Lung (tissue), 12 donors: Measurements from ENCODE around the gene GLCE. TPM values are rescaled to one million over a fixed set of nuclear protein-coding genes. Genes with fewer than 3 reads are reported as not detected.
"Not testable (repeated sequence)": the region's sequence is repeated elsewhere in the genome, so short reads cannot be mapped to it uniquely, and the experiment has no call there.

Experiments
- ATAC-seq: fragments of 200-7000 bp; cut with Tn5 transposase; one replicate; pipeline ENCODE4 v1.9.1; 2020; ENCODE audit warnings: moderate number of reproducible peaks; ENCODE audit not compliant: insufficient read depth, low FRiP score
- DNase-seq, 3 donors: peaks; one replicate each; pipeline ENCODE4 v3.0.0-alpha.2; 2013 to 2017
- H3K27ac ChIP-seq, 2 donors: one replicate each; pipeline ENCODE4 v1.5.1; 2013; ENCODE audit warnings: mild to moderate bottlenecking in 2 of 2, moderate library complexity in 2 of 2, control low read depth in 1 of 2, inconsistent platforms in 1 of 2, low read depth in 1 of 2, low read length in 1 of 2
- H3K27me3 ChIP-seq, 3 donors: one replicate each; pipeline ENCODE4 v1.5.1; 2013; ENCODE audit warnings: low read length in 2 of 3; ENCODE audit not compliant: control insufficient read depth in 3 of 3, insufficient read depth in 3 of 3
- H3K36me3 ChIP-seq, 4 donors: one replicate each; pipeline ENCODE4 v1.5.1; 2013; ENCODE audit warnings: low read length in 4 of 4, mild to moderate bottlenecking in 1 of 4, moderate library complexity in 1 of 4; ENCODE audit not compliant: control insufficient read depth in 4 of 4, insufficient read depth in 4 of 4
- H3K4me1 ChIP-seq, 5 donors: one replicate each; pipeline ENCODE4 v1.5.1; 2013; ENCODE audit warnings: low read length in 5 of 5, mild to moderate bottlenecking in 2 of 5, moderate library complexity in 1 of 5; ENCODE audit not compliant: control insufficient read depth in 5 of 5, insufficient read depth in 5 of 5
- H3K4me3 ChIP-seq: one replicate; pipeline ENCODE4 v1.5.1; 2013; ENCODE audit warnings: mild to moderate bottlenecking, control low read depth, moderate library complexity
- H3K9ac ChIP-seq, 2 donors: one replicate each; pipeline ENCODE4 v1.5.1; 2013; ENCODE audit warnings: low read length in 2 of 2, control low read depth in 1 of 2; ENCODE audit not compliant: insufficient read depth in 1 of 2
- H3K9me3 ChIP-seq, 4 donors: one replicate each; pipeline ENCODE4 v1.5.1; 2013; ENCODE audit warnings: low read length in 3 of 4, mild to moderate bottlenecking in 1 of 4, moderate library complexity in 1 of 4; ENCODE audit not compliant: control insufficient read depth in 4 of 4, insufficient read depth in 3 of 4
- CTCF ChIP-seq: IDR thresholded peaks from 2 replicates; pipeline ENCODE4 v1.5.1; 2012; ENCODE audit warnings: mild to moderate bottlenecking; ENCODE audit errors: control extremely low read depth, extremely low read depth
- WGBS, 2 donors: extraction: QIAGEN DNeasy Blood & Tissue Kit; methylation state at CpG; one replicate each; pipeline ENCODE4 v1.1.7; 2013; 5-methylcytosine and 5-hydroxymethylcytosine counted together
- polyA plus RNA-seq, 2 donors: library from polyadenylated mRNA; stranded (reverse); fragments of 200-250 nt; gene quantifications; one replicate each; pipeline ENCODE4 v1.2.1, GENCODE V29; 2013
- total RNA-seq, 2 donors: library from RNA; depleted of rRNA in 1 of 2; stranded (reverse); fragments of >200 nt in 1 of 2; gene quantifications; one replicate each; pipeline ENCODE4 v1.2.1, GENCODE V29; 2014 to 2021
- donor health status: control.
- donor health status: control.
- donor health status: Bipolar disorder and iron deficiency.
- donor health status: healthy.
- donor health status: DM: yes; HTN: yes; CAD: no.

Gene GLCE
- total and polyA plus RNA-seq, 4 donors: 13.5 to 76.7 (median 17.9) TPM

GRCh38 chr15:69290346-69291164, 130.1 kb downstream of the GLCE start:
- peaks cover 0 to 29% (median 13%) of the 10 kb centered on the region in 5 donors for H3K4me1 ChIP-seq
- 48 to 75% methylated on average over 7 of the region's 7 CpGs for WGBS, 2 donors
- H3K36me3 ChIP-seq: no peaks in the 10 kb centered on the region
- H3K9me3 ChIP-seq: no peaks in the 10 kb centered on the region
- ATAC-seq (peak; percentile 32), DNase-seq (peak in 1 of 3 donors; percentile 24)
- H3K9ac ChIP-seq: no peak overlapping the region
- no peak overlapping the region for H3K4me3 ChIP-seq
- H3K27ac ChIP-seq: peak overlapping the region in 1 of 2 donors; percentile 75
- TF ChIP-seq CTCF: no peak
- no peaks in the 10 kb centered on the region for H3K27me3 ChIP-seq

DNA sequence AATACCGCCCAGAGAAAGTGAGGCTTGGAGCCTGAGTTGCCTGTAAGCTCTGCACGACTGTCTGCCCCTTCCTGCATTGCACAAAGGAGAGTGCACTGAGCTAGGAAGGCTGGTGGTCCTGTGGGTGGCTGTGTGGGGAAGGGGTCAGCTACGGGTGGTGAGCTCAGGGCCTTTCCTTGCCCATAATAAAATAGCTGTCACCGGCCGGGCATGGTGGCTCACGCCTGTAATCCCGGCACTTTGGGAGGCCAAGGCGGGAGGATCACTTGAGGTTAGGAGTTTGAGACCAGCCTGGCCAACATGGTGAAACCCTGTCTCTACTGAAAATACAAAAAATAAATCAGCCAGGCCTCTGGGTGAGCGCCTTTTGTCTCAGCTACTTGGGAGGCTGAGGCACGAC, 131.2 kb downstream of the GLCE start:
- not testable (repeated sequence) for H3K27me3 ChIP-seq, DNase-seq, H3K36me3 ChIP-seq, H3K9me3 ChIP-seq, ATAC-seq, H3K4me3 ChIP-seq, H3K9ac ChIP-seq
- WGBS, 2 donors: 93 to 94% methylated on average over 10 of the region's 10 CpGs
- peaks cover 0 to 29% (median 13%) of the 10 kb centered on the region in 5 donors for H3K4me1 ChIP-seq
- peak overlapping the region in 1 of 2 donors; percentile 79 for H3K27ac ChIP-seq

GRCh38 chr15:69292826-69293420, 132.5 kb downstream of the GLCE start:
- Histone ChIP-seq H3K27ac (no peak overlapping the region), H3K4me3 (no peak overlapping the region), H3K9ac (no peak overlapping the region), H3K4me1 (peaks cover 0 to 32% (median 12%) of the 10 kb centered on the region in 5 donors), H3K9me3 (no peaks in the 10 kb centered on the region), H3K36me3 (no peaks in the 10 kb centered on the region), H3K27me3 (peaks cover 0 to 3% (median 0%) of the 10 kb centered on the region in 3 donors)
- TF ChIP-seq CTCF: no peak
- ATAC-seq: no peak
- DNase-seq: no peak
- 94 to 96% methylated on average over 10 of the region's 10 CpGs for WGBS, 2 donors

DNA sequence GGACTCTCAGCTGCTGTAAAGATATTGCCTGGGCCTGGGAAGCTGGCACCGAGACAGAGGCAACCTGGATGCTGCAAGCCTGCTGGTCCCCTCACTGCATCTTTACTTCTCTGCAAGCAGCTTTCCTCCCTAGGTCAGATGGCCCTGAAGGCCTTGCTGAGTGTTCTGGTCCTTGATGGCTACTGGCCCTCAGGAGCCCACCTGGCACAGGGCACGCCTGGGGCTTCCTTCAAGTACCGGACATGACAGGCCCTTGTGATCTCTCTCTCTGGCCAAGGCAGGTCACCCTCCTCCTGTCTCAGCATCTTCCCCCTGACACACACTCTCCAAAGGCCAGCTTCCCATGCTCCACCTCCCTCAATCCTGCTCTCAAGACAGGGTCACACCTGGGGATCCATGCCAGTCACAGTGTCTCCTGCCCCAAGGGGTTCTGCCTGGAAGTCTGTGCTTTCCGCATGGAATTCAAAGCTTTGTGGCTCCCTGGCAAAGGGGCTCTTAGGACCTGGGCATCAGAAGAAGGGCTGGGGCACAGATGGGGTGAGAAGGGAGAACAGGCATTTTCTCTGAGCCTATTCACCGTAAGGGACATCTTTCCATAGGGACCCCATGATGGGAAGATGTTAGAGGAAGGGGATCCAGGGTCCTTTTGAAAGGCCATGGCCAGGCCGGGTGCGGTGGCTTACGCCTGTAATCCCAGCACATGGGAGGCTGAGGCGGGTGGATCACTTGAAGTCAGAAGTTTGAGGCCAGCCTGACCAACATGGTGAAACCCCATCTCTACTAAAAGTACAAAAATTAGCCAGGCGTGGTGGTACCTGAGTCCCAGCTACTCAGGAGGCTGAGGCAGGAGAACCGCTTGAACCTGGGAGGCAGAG, 133.5 kb downstream of the GLCE start:
- TF ChIP-seq CTCF: no peak
- Histone ChIP-seq H3K4me3 (no peak overlapping the region), H3K27ac (no peak overlapping the region), H3K9me3 (no peaks in the 10 kb centered on the region), H3K4me1 (peaks cover 0 to 34% (median 10%) of the 10 kb centered on the region in 5 donors), H3K36me3 (no peaks in the 10 kb centered on the region), H3K27me3 (peaks cover 0 to 3% (median 0%) of the 10 kb centered on the region in 3 donors), H3K9ac (no peak overlapping the region)
- ATAC-seq (no peak), DNase-seq (no peak)
- WGBS, 2 donors: 97 to 99% methylated on average over 11 of the region's 11 CpGs
